GM12878 (cell line): ENCODE results near the gene FUBP1. TPM values are rescaled to one million over a fixed set of nuclear protein-coding genes. Genes with fewer than 3 reads are reported as not detected.
A peak's percentile ranks its signal among the peaks of the same experiment; 100 is the strongest.

Experiments used
- CHD2 ChIP-seq: IDR thresholded peaks from 2 replicates; pipeline ENCODE4 v1.6.1; 2011; ENCODE audit warnings: low read depth, low read length, improper control_type of control experiment, borderline replicate concordance
- E4F1 ChIP-seq: fragments of 450-650 bp; IDR thresholded peaks from 2 replicates; pipeline ENCODE4 v1.6.1; 2018; ENCODE audit warnings: borderline replicate concordance, mild to moderate bottlenecking; ENCODE audit not compliant: partially characterized antibody
- EGR1 ChIP-seq, 2 experiments: IDR thresholded peaks; 1 replicate in 1 of 2; 2 replicates in 1 of 2; pipeline ENCODE4 v1.6.1; 2011 to 2012; ENCODE audit warnings: low read depth in 2 of 2, low read length in 2 of 2, borderline replicate concordance in 1 of 2, mild to moderate bottlenecking in 1 of 2, moderate library complexity in 1 of 2
- IKZF1 ChIP-seq: fragments of 450-650 bp; conservative IDR thresholded peaks from 2 replicates; pipeline ENCODE4 v1.6.1; 2017; ENCODE audit warnings: antibody characterized with exemption, mild to moderate bottlenecking
- IRF4 ChIP-seq: IDR thresholded peaks from 2 replicates; pipeline ENCODE4 v1.6.1; 2011; ENCODE audit warnings: low read depth, low read length
- JUND ChIP-seq: IDR thresholded peaks from 2 replicates; pipeline ENCODE4 v1.6.1; 2012; ENCODE audit warnings: low read depth, mild to moderate bottlenecking, low read length, improper control_type of control experiment, moderate library complexity
- PAX8 ChIP-seq: fragments of 450-650 bp; IDR thresholded peaks from 2 replicates; pipeline ENCODE4 v1.6.1; 2017; ENCODE audit warnings: mild to moderate bottlenecking, moderate library complexity
- POLR2AphosphoS2 ChIP-seq: IDR thresholded peaks from 2 replicates; pipeline ENCODE4 v1.6.1; 2011; ENCODE audit warnings: low read depth, mild to moderate bottlenecking, low read length, improper control_type of control experiment, moderate library complexity
- POLR2AphosphoS5 ChIP-seq: IDR thresholded peaks from 2 replicates; pipeline ENCODE4 v1.6.1; 2011; ENCODE audit warnings: mild to moderate bottlenecking, low read length, inconsistent platforms
- REST ChIP-seq: IDR thresholded peaks from 2 replicates; pipeline ENCODE4 v1.6.1; 2012; ENCODE audit warnings: mild to moderate bottlenecking, low read depth, low read length
- SMARCA5 ChIP-seq: fragments of 450-650 bp; IDR thresholded peaks from 2 replicates; pipeline ENCODE4 v1.6.1; 2017; ENCODE audit warnings: mild to moderate bottlenecking
- TBL1XR1 ChIP-seq: IDR thresholded peaks from 2 replicates; pipeline ENCODE4 v1.6.1; 2012; ENCODE audit warnings: low read depth, low read length, improper control_type of control experiment
- ZBTB40 ChIP-seq: fragments of 450-650 bp; IDR thresholded peaks from 2 replicates; pipeline ENCODE4 v1.6.1; 2016; ENCODE audit warnings: mild to moderate bottlenecking, moderate library complexity, borderline replicate concordance
- ZNF687 ChIP-seq: fragments of 450-650 bp; IDR thresholded peaks from 2 replicates; pipeline ENCODE4 v1.6.1; 2017; ENCODE audit warnings: mild to moderate bottlenecking, moderate library complexity
- polyA plus RNA-seq, 11 experiments: library from polyadenylated mRNA; depleted of rRNA in 4 of 11; unstranded in 6 of 11; stranded (reverse) in 5 of 11; fragments of >200 nt; fragmentation: Nextera tagmentation in 4 of 11; fragmentation: Illumina TruSeq in 1 of 11; extraction: Ambion mirVana in 4 of 11; extraction: Trizol in 1 of 11; gene quantifications; 1 replicate in 1 of 11; 2 replicates in 10 of 11; pipeline versions ENCODE4 v1.2.1 to v1.2.3, GENCODE V29; 2011 to 2016; ENCODE audit warnings: inconsistent platforms in 2 of 11, missing spikeins in 2 of 11, low read depth in 1 of 11
- total RNA-seq, 4 experiments: library from RNA; depleted of rRNA in 3 of 4; stranded (reverse); fragments of >200 nt in 3 of 4; fragmentation: Illumina TruSeq in 1 of 4; extraction: Trizol in 1 of 4; gene quantifications; 2 replicates each; pipeline versions ENCODE4 v1.2.1 to v1.2.3, GENCODE V29; 2013 to 2021

FUBP1 gene
- total and polyA plus RNA-seq, 10 of the 15 experiments (the other 5 are each of a cell fraction or from before 2014, with no cell fraction given), result 110 to 343 (median 191) TPM

- 0 out of 2 replicates have a peak, but pooled peaks have one; percentile 31 for TF ChIP-seq REST
- TF ChIP-seq IKZF1, result peak; percentile 42; the same call in 1 of the 2 replicates
- peak; percentile 53; the same call in 1 of the 2 replicates for TF ChIP-seq CHD2
- no peak for TF ChIP-seq JUND
- TF ChIP-seq SMARCA5, result peak; percentile 84
- TF ChIP-seq TBL1XR1, result peak; percentile 22; the same call in 1 of the 2 replicates
- TF ChIP-seq ZNF687, result 0 out of 2 replicates have a peak, but pooled peaks have one; percentile 32
- TF ChIP-seq ZBTB40, result peak; percentile 47; the same call in 1 of the 2 replicates
- TF ChIP-seq POLR2AphosphoS2, result peak; percentile 12; the same call in 1 of the 2 replicates
- peak in 1 of 2 experiments; percentile 17; a peak in 1 of 3 replicates for TF ChIP-seq EGR1 (IDR thresholded peaks at IDR 0.05; ENCODE audit: borderline replicate concordance in 1 of 2, low read depth in 2 of 2, low read length in 2 of 2)
- TF ChIP-seq PAX8, result peak; percentile 77
- TF ChIP-seq IRF4, result peak; percentile 81; the same call in 1 of the 2 replicates
- peak; percentile 90 for TF ChIP-seq POLR2AphosphoS5
- TF ChIP-seq E4F1, result no peak
Measured at GRCh38 chr1:77978293-77978968, 441 bp downstream of the FUBP1 start (continued).
